ENCODE measurements around the gene CR1L.

Gene CR1L

GRCh38 chr1:207646944-207647579 lies 2.1 kb downstream of the CR1L start:
- H3K79me2 ChIP-seq = no peaks in the 10 kb centered on the region
- H3K27me3 ChIP-seq (ENCODE audit: control insufficient read depth, insufficient read depth, low read length) = no peaks in the 10 kb centered on the region
- no peak overlapping the region for H3K4me2 ChIP-seq (ENCODE audit: low read length)
- no peak overlapping the region for H3K27ac ChIP-seq
- TF ChIP-seq, protein P1, sequence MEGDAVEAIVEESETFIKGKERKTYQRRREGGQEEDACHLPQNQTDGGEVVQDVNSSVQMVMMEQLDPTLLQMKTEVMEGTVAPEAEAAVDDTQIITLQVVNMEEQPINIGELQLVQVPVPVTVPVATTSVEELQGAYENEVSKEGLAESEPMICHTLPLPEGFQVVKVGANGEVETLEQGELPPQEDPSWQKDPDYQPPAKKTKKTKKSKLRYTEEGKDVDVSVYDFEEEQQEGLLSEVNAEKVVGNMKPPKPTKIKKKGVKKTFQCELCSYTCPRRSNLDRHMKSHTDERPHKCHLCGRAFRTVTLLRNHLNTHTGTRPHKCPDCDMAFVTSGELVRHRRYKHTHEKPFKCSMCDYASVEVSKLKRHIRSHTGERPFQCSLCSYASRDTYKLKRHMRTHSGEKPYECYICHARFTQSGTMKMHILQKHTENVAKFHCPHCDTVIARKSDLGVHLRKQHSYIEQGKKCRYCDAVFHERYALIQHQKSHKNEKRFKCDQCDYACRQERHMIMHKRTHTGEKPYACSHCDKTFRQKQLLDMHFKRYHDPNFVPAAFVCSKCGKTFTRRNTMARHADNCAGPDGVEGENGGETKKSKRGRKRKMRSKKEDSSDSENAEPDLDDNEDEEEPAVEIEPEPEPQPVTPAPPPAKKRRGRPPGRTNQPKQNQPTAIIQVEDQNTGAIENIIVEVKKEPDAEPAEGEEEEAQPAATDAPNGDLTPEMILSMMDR (IDR thresholded peaks at IDR 0.05) = no peak
- no peaks in the 10 kb centered on the region for H3K9me3 ChIP-seq (ENCODE audit: control insufficient read depth, low read length)
- no peak overlapping the region for H3K4me3 ChIP-seq (ENCODE audit: low read depth, low read length)
- H3K9ac ChIP-seq = no peak overlapping the region
- H3K36me3 ChIP-seq (ENCODE audit: control insufficient read depth, insufficient read depth, low read length) = no peaks in the 10 kb centered on the region
- H3K4me1 ChIP-seq = no peaks in the 10 kb centered on the region
- H2AFZ ChIP-seq = no peak overlapping the region

- no peaks in the 10 kb centered on the region for H3K79me2 ChIP-seq
- H3K27ac ChIP-seq = no peak overlapping the region
- no peak overlapping the region for H3K9ac ChIP-seq
- no peaks in the 10 kb centered on the region for H3K4me1 ChIP-seq
- H3K36me3 ChIP-seq (ENCODE audit: control insufficient read depth, insufficient read depth, low read length) = no peaks in the 10 kb centered on the region
- H3K9me3 ChIP-seq (ENCODE audit: control insufficient read depth, low read length) = no peaks in the 10 kb centered on the region
- TF ChIP-seq, protein P1 (IDR thresholded peaks at IDR 0.05) = no peak
- no peak overlapping the region for H3K4me2 ChIP-seq (ENCODE audit: low read length)
- H3K4me3 ChIP-seq (ENCODE audit: low read depth, low read length) = no peak overlapping the region
- H2AFZ ChIP-seq = no peak overlapping the region
- H3K27me3 ChIP-seq (ENCODE audit: control insufficient read depth, insufficient read depth, low read length) = no peaks in the 10 kb centered on the region
Observed at GRCh38 chr1:207647671-207648333, 2.9 kb downstream of the CR1L start.

DNA sequence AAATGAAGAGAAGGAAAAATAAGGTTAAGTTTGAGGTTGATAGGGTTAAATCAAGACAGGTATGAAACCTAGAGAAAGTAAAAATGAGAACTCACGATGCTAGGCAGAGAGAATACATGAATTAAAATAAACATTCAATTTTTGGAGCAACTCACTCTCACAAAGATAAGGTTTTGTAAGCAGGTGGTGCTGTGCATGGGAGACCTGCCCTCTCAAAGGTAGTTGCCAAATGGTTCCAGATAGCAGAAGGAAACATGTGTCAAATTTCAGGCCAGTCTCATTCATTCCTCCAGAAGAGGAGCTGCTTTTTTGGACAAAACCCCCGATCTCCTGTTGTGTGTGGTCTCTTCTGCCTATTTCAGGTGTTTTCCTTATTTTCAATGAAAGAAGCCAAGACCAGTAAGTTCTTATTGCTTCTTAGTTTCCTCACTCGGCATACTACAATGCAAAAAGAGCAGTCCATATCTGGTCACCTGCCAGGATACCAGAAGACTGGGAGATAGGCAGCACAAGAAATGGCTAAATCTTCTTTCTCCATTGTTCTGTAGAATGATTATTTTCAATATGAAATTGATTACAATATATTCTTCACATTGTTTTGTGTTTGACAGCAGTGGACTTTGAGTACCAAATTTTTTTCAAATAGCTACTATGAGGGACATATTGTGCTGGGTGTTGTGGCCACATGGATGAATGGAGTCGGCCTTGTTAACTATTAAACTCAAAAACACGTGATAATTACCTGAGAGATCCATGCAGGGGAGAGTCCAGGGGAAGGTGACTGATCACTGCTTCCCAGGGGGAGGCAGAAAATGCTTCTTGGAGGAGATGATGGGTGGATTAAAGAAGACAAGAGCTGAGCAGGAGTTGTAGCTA lies 3.6 kb downstream of the CR1L start:
- TF ChIP-seq, protein P1 (IDR thresholded peaks at IDR 0.05) = no peak
- Histone ChIP-seq H3K27me3 (ENCODE audit: control insufficient read depth, insufficient read depth, low read length) (no peaks in the 10 kb centered on the region), H3K9me3 (ENCODE audit: control insufficient read depth, low read length) (no peaks in the 10 kb centered on the region), H3K4me2 (ENCODE audit: low read length) (no peak overlapping the region), H3K27ac (no peak overlapping the region), H3K36me3 (ENCODE audit: control insufficient read depth, insufficient read depth, low read length) (no peaks in the 10 kb centered on the region), H3K9ac (no peak overlapping the region), H3K4me3 (ENCODE audit: low read depth, low read length) (no peak overlapping the region), H3K4me1 (no peaks in the 10 kb centered on the region), H3K79me2 (no peaks in the 10 kb centered on the region), H2AFZ (no peak overlapping the region)

- TF ChIP-seq, protein P1 (IDR thresholded peaks at IDR 0.05) = no peak
- Histone ChIP-seq H3K27ac (no peak overlapping the region), H3K27me3 (ENCODE audit: control insufficient read depth, insufficient read depth, low read length) (no peaks in the 10 kb centered on the region), H3K4me2 (ENCODE audit: low read length) (no peak overlapping the region), H3K9me3 (ENCODE audit: control insufficient read depth, low read length) (no peaks in the 10 kb centered on the region), H3K9ac (no peak overlapping the region), H3K4me3 (ENCODE audit: low read depth, low read length) (no peak overlapping the region), H3K36me3 (ENCODE audit: control insufficient read depth, insufficient read depth, low read length) (no peaks in the 10 kb centered on the region), H3K79me2 (no peaks in the 10 kb centered on the region), H2AFZ (no peak overlapping the region), H3K4me1 (no peaks in the 10 kb centered on the region)
Observed at GRCh38 chr1:207649210-207649753, 4.3 kb downstream of the CR1L start.

Data from parathyroid adenoma (tissue), 2 donors.